Measurements from ENCODE around the gene DUSP3.

Gene DUSP3

DNA sequence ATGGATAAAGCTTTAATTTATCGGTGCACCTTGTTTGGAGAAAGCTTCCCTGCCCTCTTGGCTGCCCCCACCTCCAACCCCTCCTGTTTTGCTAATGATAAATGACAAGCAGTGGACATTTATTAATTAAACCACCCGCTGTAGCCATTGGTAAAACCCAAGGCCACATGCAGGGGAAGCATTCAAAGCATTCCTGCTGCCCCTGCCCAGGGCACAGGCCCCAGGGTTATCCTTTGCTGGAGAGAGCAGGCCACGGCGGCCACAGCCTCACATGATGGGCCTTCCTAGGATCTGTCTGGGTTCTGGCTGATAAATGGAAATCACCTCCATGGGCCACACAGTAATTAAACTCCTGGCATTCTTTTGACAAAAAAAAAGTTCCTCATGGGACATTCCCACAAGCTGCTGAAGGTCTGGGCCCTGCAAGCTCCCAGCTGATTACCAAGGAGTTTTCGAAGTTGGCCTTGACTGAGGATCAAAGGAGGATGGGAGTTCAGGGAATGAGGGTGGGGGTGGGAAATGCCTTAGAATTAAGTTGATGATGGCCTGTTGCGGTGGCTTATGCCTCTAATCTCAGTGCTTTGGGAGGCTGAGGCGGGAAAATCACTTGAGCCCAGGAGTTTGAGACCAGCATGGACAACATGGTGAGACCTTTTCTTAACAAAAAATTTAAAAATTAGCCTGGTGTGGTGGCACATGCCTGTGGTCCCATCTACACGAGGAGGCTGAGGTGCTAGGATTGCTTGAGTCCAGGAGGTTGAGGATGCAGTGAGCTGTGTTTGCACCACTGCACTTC lies 55.7 kb downstream of the DUSP3 start:
- DNase-seq: no peak

DNA sequence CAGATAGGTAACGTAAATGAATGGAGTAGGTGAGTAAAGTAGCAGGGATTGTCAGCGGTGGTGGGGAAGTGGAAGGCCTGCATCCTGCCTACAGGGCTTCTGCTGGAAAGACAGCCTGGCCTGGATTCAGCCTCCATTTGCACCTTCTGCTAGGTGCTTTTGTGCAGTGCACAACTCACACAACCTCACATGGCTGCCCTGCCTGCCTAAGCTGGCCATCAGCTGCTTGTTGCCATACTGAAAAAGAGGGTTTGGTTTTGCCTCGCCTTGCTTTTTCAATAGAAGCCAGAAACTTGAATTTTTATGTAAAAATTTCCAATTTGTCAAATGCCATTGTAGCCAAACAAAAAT lies 56.5 kb downstream of the DUSP3 start:
- no peak for DNase-seq

DNA sequence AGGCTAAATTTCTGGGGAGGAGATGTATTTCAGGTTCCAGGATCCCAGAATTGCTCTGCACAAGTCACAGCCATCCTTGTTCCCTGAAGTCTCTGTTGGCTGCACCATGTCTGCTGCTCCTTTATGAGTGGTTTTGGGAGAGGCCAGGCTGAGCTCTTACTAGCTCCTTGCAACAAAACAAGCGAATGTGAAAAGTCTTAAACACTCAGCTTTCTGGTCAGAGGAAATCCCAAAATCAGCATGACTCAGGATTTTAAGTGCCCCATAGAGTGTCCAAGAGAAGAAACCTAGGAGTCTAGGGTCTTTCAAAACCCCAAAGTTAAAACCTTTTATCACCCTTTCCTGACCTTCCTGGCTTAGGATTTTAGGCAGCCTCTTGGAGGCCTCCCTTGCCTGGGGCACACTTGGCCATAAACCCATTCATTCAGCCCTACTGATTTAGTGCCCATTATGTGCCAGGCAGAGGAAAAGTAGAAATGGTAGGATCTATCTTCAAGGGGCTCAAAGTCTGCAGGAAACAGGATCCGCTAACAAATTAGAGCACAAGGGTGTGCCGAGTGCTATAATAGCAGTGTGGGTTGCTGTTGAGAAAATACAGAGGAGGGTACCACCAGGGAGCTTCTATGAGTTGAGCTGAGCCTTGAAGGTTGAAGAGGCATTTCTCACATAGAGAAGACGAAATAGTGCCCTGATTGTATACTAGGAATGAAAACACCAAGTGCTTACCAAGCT lies 57.1 kb downstream of the DUSP3 start:
- no peak for DNase-seq

DNA sequence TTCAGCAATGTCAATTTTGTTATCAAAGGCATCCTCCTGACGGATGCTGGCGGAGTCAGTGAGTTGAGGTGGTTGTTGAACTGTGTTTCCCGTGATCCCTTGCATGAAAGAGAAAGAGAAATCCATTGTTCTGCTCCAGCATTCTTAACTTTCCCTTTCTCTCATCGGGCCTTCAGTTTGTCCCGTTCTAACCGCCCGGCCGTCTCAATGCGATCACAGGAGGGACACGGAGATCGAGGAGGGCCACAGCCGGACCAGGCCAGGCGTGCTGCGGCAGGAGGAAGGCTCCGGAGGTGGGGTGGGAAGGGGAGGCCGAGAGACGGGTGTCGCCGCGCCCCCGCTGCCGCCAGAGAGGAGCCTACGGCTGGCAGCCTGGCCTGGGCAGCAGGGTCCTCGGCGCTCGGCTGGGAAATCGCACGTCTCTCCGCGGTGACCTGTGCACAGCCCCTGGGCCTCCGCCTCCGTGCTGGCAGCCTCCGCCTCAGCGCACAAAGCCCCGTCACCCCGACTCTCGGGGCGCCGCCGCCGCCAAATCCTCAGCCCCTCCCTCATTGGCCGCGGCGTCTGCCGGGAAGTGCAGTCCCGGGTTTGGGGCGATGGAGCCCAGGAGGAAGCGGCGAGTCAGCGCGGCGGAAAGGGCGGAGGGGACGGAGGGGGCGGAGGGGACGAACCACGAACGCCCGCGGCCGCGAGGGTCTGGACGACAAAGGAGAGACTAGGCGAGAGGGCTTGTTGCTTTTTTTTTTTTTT lies 58.3 kb downstream of the DUSP3 start:
- DNase-seq: peak; percentile 67 to 81

DNA sequence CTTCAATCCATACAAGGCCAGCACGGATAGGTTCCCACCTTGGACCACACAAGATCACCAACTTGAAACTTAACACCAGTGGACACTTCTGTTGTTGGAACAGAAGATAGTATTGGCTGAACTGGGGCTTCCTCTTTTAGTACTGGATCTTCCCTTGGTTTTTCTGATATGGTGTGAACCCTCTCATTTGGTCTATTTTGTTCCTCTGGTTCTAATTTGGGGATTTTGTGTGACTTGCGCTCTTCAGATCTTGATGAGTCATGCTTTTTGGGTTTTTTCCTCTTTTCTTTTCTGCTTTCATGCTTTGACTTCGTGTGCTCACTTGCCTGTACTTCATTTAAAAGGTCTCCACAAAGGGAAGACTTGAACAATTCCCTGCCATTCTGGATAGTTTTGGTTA lies 59.2 kb downstream of the DUSP3 start:
- DNase-seq: no peak

DNA sequence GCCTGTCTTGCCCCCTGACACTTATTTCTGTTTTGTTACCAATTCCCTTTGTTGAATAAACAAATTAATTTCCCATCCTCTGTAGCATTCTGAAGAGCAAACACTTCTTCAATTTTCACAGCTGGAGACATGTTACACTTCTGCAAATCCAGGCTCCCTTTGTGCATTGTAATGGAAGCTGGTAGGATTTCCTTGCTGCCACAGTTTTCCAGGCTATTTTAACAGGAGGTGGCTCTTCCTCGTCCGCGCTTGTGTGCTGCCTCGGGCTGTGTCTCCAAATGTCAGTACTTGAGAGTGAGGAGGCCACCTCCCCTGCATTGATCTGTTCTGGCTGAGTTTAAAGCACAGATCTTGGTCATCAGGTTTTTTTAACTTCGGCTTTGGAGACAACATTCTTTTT lies 60.2 kb downstream of the DUSP3 start:
- no peak for DNase-seq

DNA sequence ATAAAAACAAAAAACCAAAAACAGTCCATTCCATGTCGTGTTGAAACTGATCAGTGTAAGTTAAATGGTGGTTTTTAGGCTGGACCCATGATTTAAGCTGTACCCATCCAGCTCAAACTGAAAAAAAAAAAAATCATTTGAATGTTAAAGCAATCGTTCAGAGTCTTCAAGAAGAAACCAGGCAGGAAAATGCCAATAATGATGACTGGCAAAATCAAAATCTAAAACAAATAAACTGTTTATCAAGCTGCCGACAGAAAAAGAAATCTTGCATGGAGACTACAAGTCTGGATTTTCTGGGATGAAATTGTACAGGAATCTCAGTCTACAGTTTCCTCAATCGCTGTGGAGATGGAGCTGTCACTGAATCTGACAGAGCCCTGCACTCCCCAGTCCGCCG lies 60.9 kb downstream of the DUSP3 start:
- no peak for DNase-seq

Measured in CD4-positive, alpha-beta T cell treated with Interferon alpha-2 for 1 hour (primary cell).